ENCODE results near the gene IL17C.

DNA sequence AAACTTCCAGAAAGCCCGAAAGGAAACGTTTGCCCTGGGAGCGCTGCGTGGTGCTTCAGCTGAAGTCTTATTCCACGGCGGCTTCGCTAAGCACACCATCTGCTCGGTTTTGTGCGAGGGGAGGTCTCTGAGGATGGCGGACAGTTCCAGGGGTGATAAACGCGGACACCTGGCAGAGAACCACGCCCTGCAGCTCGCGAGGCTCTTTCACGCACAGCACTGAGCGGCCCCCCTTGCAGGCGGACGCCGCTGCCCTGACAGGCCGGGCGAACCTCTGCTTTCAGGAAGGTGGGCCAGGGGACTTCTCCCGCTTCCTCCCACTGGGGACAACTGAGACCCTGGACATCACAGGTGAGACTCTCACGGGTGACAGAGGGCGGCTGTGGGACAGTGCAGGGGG is 20.8 kb downstream of the IL17C start:
- no peak for TF ChIP-seq POLR2AphosphoS5 (IDR thresholded peaks at IDR 0.05; ENCODE audit: low read depth, low read length)
- no peak for TF ChIP-seq TAF1 (IDR thresholded peaks at IDR 0.05; ENCODE audit: low read depth, low read length)
